Panc1 (cell line): ENCODE results near the gene DNAJC12. TPM values are rescaled to one million over a fixed set of nuclear protein-coding genes. Genes with fewer than 3 reads are reported as not detected.

ENCODE experiments used
- ATAC-seq: fragments of 200-7000 bp; cut with Tn5 transposase; 2 replicates; pipeline ENCODE4 v1.9.1; 2020; ENCODE audit warnings: mild to moderate bottlenecking, moderate library complexity
- BruUV-seq: library from RNA; stranded (reverse); fragments of 400-500 nt; replicated peaks from 2 replicates; lab custom pipeline; 2021; lab: Mats Ljungman, UMichigan
- CTCF ChIA-PET: fragments of 300-600 bp; sonication (Branson Sonifier 250); formaldehyde crosslinking; loops from one replicate; lab custom pipeline; 2022; ENCODE audit warnings: antibody characterized with exemption; lab: Charles Lee
- POLR2A ChIA-PET: fragments of 300-600 bp; sonication (Branson Sonifier 250); formaldehyde crosslinking; loops from one replicate; lab custom pipeline; 2022; ENCODE audit warnings: antibody characterized with exemption; lab: Charles Lee
- DNase-seq: peaks from one replicate; pipeline ENCODE4 v3.0.0-alpha.2; 2010; ENCODE audit warnings: low read depth, low spot score
- H3K27ac ChIP-seq: 2 replicates; pipeline ENCODE4 v1.5.1; 2011; ENCODE audit warnings: mild to moderate bottlenecking, low read length, inconsistent platforms
- H3K27me3 ChIP-seq: fragments of 200-500 bp; sonication (Bioruptor generic); 2 replicates; pipeline ENCODE4 v1.6.0; 2014; ENCODE audit warnings: low read length, inconsistent platforms; ENCODE audit not compliant: control insufficient read depth, insufficient read depth
- H3K36me3 ChIP-seq: fragments of 200-500 bp; sonication (Bioruptor generic); 2 replicates; pipeline ENCODE4 v1.5.1; 2014; ENCODE audit warnings: inconsistent platforms, mild to moderate bottlenecking, low read length, moderate library complexity; ENCODE audit not compliant: control insufficient read depth, insufficient read depth
- H3K4me1 ChIP-seq: 2 replicates; pipeline ENCODE4 v1.5.1; 2011; ENCODE audit warnings: inconsistent platforms, mild to moderate bottlenecking, low read length, moderate library complexity; ENCODE audit not compliant: control insufficient read depth, insufficient read depth
- H3K4me3 ChIP-seq, 2 experiments: 2 replicates each; pipeline ENCODE4 v1.5.1; 2011 to 2012; ENCODE audit warnings: low read depth in 2 of 2, low read length in 2 of 2, mild to moderate bottlenecking in 2 of 2, inconsistent platforms in 1 of 2, moderate library complexity in 1 of 2
- H3K9me3 ChIP-seq: fragments of 200-500 bp; sonication (Bioruptor generic); 2 replicates; pipeline ENCODE4 v1.5.1; 2014; ENCODE audit warnings: low read depth, mild to moderate bottlenecking, inconsistent platforms, low read length, moderate library complexity; ENCODE audit not compliant: control insufficient read depth, insufficient read depth
- CTCF ChIP-seq: fragments of 450-650 bp; IDR thresholded peaks from 2 replicates; pipeline ENCODE4 v1.5.1; 2017; ENCODE audit warnings: mild to moderate bottlenecking
- POLR2AphosphoS5 ChIP-seq: IDR thresholded peaks from 2 replicates; pipeline ENCODE4 v1.6.1; 2012; ENCODE audit warnings: mild to moderate bottlenecking, low read depth, low read length, moderate library complexity
- REST ChIP-seq, 2 experiments: IDR thresholded peaks; 2 replicates each; pipeline ENCODE4 v1.6.1; 2011 to 2012; ENCODE audit warnings: low read depth in 2 of 2, control low read depth in 1 of 2, low read length in 1 of 2, mild to moderate bottlenecking in 1 of 2, moderate library complexity in 1 of 2; ENCODE audit not compliant: insufficient read depth in 1 of 2
- SIN3A ChIP-seq: IDR thresholded peaks from 2 replicates; pipeline ENCODE4 v1.6.1; 2012; ENCODE audit warnings: low read depth, mild to moderate bottlenecking, low read length, moderate library complexity, borderline replicate concordance; ENCODE audit not compliant: insufficient read depth
- TCF7L2 ChIP-seq: IDR thresholded peaks from 2 replicates; pipeline ENCODE4 v1.6.1; 2011; ENCODE audit warnings: mild to moderate bottlenecking, low read depth, low read length, inconsistent platforms
- in situ Hi-C: cut with HindIII; loops from 2 replicates; pipeline ENCODE4 v1.10.0; 2016; ENCODE audit warnings: low sequenced_read_pairs, low pct_unique_long_range_greater_than_20kb
- intact Hi-C: fragments of 100-400 bp; cut with micrococcal nuclease; formaldehyde crosslinking; loops from one replicate; pipeline ENCODE4 v1.10.0; 2022; ENCODE audit not compliant: unreplicated experiment
- total RNA-seq: library from RNA; stranded (reverse); gene quantifications from one replicate; pipeline ENCODE4 v1.2.1, GENCODE V29; 2021; ENCODE audit not compliant: unreplicated experiment

Gene DNAJC12
- total RNA-seq, 1 experiment from 2014 or later: 0.44 TPM

- no peaks in the 10 kb centered on the region for H3K9me3 ChIP-seq
- ChIA-PET POLR2A (no interaction called here), CTCF (interaction anchor here (0.6 kb wide), 1 partner anchor 255 kb away, joined by 3 read pairs; no protein-coding TSS in a partner anchor)
- no TSS peak for BruUV-seq
- ATAC-seq: no peak
- no peak overlapping the region for H3K4me3 ChIP-seq
- no peak overlapping the region for H3K27ac ChIP-seq
- intact Hi-C loops: no loop called here
- H3K27me3 ChIP-seq: no peaks in the 10 kb centered on the region; the same call in 1 of the 2 replicates
- no peaks in the 10 kb centered on the region for H3K36me3 ChIP-seq
- no peaks in the 10 kb centered on the region for H3K4me1 ChIP-seq
- TF ChIP-seq REST (IDR thresholded peaks at IDR 0.05; ENCODE audit: insufficient read depth in 1 of 2, low read depth in 2 of 2, low read length in 1 of 2) (no peak), TCF7L2 (no peak), CTCF (no peak), POLR2AphosphoS5 (no peak), SIN3A (no peak)
- no peak for DNase-seq
- in situ Hi-C loops: no loop called here
Measured at GRCh38 chr10:67775279-67775678, 62.7 kb downstream of the DNAJC12 start.

- no peaks in the 10 kb centered on the region for H3K4me1 ChIP-seq
- no TSS peak for BruUV-seq
- ChIA-PET POLR2A (interaction anchor here (1.2 kb wide), 1 partner anchor 9 kb away, joined by 4 read pairs; no protein-coding TSS in a partner anchor), CTCF (interaction anchor here (0.6 kb wide), 1 partner anchor 393 kb away, joined by 3 read pairs; no protein-coding TSS in a partner anchor)
- TF ChIP-seq POLR2AphosphoS5 (no peak), CTCF (no peak), TCF7L2 (no peak), SIN3A (no peak), REST (IDR thresholded peaks at IDR 0.05; ENCODE audit: insufficient read depth in 1 of 2, low read depth in 2 of 2, low read length in 1 of 2) (no peak)
- no peak for DNase-seq
- intact Hi-C loops: no loop called here
- H3K9me3 ChIP-seq: no peaks in the 10 kb centered on the region
- H3K36me3 ChIP-seq: no peaks in the 10 kb centered on the region
- no peak overlapping the region for H3K27ac ChIP-seq
- no peak overlapping the region for H3K4me3 ChIP-seq
- H3K27me3 ChIP-seq: peaks cover 3% of the 10 kb centered on the region; the same call in 1 of the 2 replicates
- no peak for ATAC-seq
- in situ Hi-C loops: no loop called here
Measured at GRCh38 chr10:67772894-67773511, 65.0 kb downstream of the DNAJC12 start.
